ENCODE results near the gene RFTN1.

DNA sequence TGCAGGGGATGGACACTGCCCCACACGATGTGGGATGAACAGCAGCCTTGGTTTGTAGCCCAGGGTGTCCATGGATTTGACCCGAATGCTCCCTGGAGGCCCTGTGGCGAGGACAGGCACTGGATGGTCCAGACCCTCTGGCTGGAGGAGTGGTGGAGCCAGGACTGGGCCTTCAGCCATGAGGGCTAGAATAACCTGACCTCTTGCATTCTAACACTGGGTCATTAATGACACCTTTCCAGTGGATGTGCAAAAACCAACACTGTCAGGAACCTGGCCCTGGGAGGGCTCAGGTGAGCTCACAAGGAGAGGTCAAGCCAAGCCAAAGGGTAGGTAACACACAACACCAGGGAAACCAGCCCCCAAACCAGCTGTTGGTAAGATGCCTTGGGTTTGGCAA, 197.1 kb downstream of the RFTN1 start:
- TF ChIP-seq POLR2AphosphoS5 (IDR thresholded peaks at IDR 0.05; ENCODE audit: borderline replicate concordance, low read depth, low read length) (no peak), EZH2 (IDR thresholded peaks at IDR 0.05) (no peak), FOXP2 (optimal IDR thresholded peaks at IDR 0.05; ENCODE audit: control extremely low read depth, extremely low read length, insufficient read depth) (no peak)
